HepG2 (cell line): ENCODE data around the gene SGTB. TPM values are rescaled to one million over a fixed set of nuclear protein-coding genes. Genes with fewer than 3 reads are reported as not detected.

Experiments used
- ATAD3A ChIP-seq: sonication (generic); formaldehyde crosslinking; IDR thresholded peaks from 2 replicates; pipeline ENCODE4 v1.4.0; 2020; ENCODE audit warnings: missing genetic modification reagents
- ATF7 ChIP-seq, 2 experiments: fragments of 450-650 bp in 1 of 2; sonication (generic) in 1 of 2; formaldehyde crosslinking in 1 of 2; IDR thresholded peaks; 2 replicates each; pipeline versions ENCODE4 v1.4.0 to v1.6.1; 2016 to 2020; ENCODE audit warnings: antibody characterized with exemption in 1 of 2, mild to moderate bottlenecking in 1 of 2, missing genetic modification reagents in 1 of 2
- ATM ChIP-seq: fragments of 450-650 bp; IDR thresholded peaks from 2 replicates; pipeline ENCODE4 v1.7.1; 2017; ENCODE audit warnings: mild to moderate bottlenecking, borderline replicate concordance
- FOXC1 ChIP-seq: sonication (generic); formaldehyde crosslinking; IDR thresholded peaks from 2 replicates; pipeline ENCODE4 v1.8.0; 2022; ENCODE audit warnings: mild to moderate bottlenecking, missing genetic modification reagents, borderline replicate concordance
- IKZF5 ChIP-seq: IDR thresholded peaks from 2 replicates; pipeline ENCODE4 v1.6.1; 2018; ENCODE audit warnings: missing genetic modification reagents, mild to moderate bottlenecking, missing compliant biosample characterization
- KDM2A ChIP-seq: sonication (generic); formaldehyde crosslinking; IDR thresholded peaks from 2 replicates; pipeline ENCODE4 v1.4.0; 2020; ENCODE audit warnings: low read depth, missing genetic modification reagents, borderline replicate concordance
- MED13 ChIP-seq: sonication (generic); formaldehyde crosslinking; IDR thresholded peaks from 2 replicates; pipeline ENCODE4 v1.5.0; 2020; ENCODE audit warnings: missing genetic modification reagents
- REXO4 ChIP-seq: sonication (generic); formaldehyde crosslinking; IDR thresholded peaks from 2 replicates; pipeline ENCODE4 v1.8.0; 2022; ENCODE audit warnings: missing genetic modification reagents, mild to moderate bottlenecking, borderline replicate concordance
- ZNF17 ChIP-seq: sonication (generic); formaldehyde crosslinking; IDR thresholded peaks from 2 replicates; pipeline ENCODE4 v1.5.0; 2020; ENCODE audit warnings: mild to moderate bottlenecking, missing genetic modification reagents
- ZNF256 ChIP-seq: sonication (generic); formaldehyde crosslinking; conservative IDR thresholded peaks from 2 replicates; pipeline ENCODE4 v1.4.0; 2020; ENCODE audit warnings: missing genetic modification reagents
- ZNF317 ChIP-seq: sonication (generic); formaldehyde crosslinking; IDR thresholded peaks from 2 replicates; pipeline ENCODE4 v1.5.0; 2020; ENCODE audit warnings: mild to moderate bottlenecking, missing genetic modification reagents
- ZNF383 ChIP-seq: sonication (generic); formaldehyde crosslinking; IDR thresholded peaks from 2 replicates; pipeline ENCODE4 v1.4.0; 2020; ENCODE audit warnings: missing genetic modification reagents, mild to moderate bottlenecking, borderline replicate concordance
- ZNF407 ChIP-seq: sonication (generic); formaldehyde crosslinking; IDR thresholded peaks from one replicate; pipeline ENCODE4 v1.5.1; 2020; ENCODE audit warnings: mild to moderate bottlenecking, missing genetic modification reagents; ENCODE audit errors: not compliant biosample characterization
- ZNF589 ChIP-seq: sonication (generic); formaldehyde crosslinking; conservative IDR thresholded peaks from 2 replicates; pipeline ENCODE4 v1.8.0; 2022; ENCODE audit warnings: mild to moderate bottlenecking, moderate library complexity, missing genetic modification reagents
- ZNF7 ChIP-seq: IDR thresholded peaks from 2 replicates; pipeline ENCODE4 v1.6.1; 2016; ENCODE audit warnings: missing biosample characterization, missing genetic modification reagents
- ZNF766 ChIP-seq: sonication (generic); formaldehyde crosslinking; IDR thresholded peaks from 2 replicates; pipeline ENCODE4 v1.5.0; 2020; ENCODE audit warnings: missing genetic modification reagents, borderline replicate concordance
- polyA plus RNA-seq, 8 experiments: library from polyadenylated mRNA; depleted of rRNA in 3 of 8; stranded (reverse) in 7 of 8; unstranded in 1 of 8; fragments of >200 nt; fragmentation: Illumina TruSeq in 4 of 8; extraction: Trizol in 4 of 8; gene quantifications; 2 replicates each; pipeline versions ENCODE4 v1.2.1 to v1.2.3, GENCODE V29; 2011 to 2016; ENCODE audit warnings: low read depth in 4 of 8, missing spikeins in 1 of 8, mixed read lengths in 1 of 8; ENCODE audit not compliant: insufficient read depth in 1 of 8
- total RNA-seq, 5 experiments: library from RNA; depleted of rRNA; stranded (reverse); fragments of >200 nt; fragmentation: Illumina TruSeq; extraction: Trizol; gene quantifications; 2 replicates each; pipeline ENCODE4 v1.2.3, GENCODE V29; 2016; ENCODE audit warnings: low read depth in 1 of 5
- TF ChIP-seq, protein P1 (sequence below): sonication (generic); formaldehyde crosslinking; IDR thresholded peaks from 2 replicates; pipeline ENCODE4 v1.4.0; 2020; ENCODE audit warnings: mild to moderate bottlenecking, missing genetic modification reagents
- TF ChIP-seq, protein P2 (sequence below): sonication (generic); formaldehyde crosslinking; IDR thresholded peaks from 2 replicates; pipeline ENCODE4 v1.5.0; 2020; ENCODE audit warnings: missing genetic modification reagents, mild to moderate bottlenecking, borderline replicate concordance

Gene SGTB
- total and polyA plus RNA-seq, 2 of the 13 experiments (the other 11 are each of a cell fraction or from before 2014, with no cell fraction given) = 5.2 to 11.2 TPM

DNA sequence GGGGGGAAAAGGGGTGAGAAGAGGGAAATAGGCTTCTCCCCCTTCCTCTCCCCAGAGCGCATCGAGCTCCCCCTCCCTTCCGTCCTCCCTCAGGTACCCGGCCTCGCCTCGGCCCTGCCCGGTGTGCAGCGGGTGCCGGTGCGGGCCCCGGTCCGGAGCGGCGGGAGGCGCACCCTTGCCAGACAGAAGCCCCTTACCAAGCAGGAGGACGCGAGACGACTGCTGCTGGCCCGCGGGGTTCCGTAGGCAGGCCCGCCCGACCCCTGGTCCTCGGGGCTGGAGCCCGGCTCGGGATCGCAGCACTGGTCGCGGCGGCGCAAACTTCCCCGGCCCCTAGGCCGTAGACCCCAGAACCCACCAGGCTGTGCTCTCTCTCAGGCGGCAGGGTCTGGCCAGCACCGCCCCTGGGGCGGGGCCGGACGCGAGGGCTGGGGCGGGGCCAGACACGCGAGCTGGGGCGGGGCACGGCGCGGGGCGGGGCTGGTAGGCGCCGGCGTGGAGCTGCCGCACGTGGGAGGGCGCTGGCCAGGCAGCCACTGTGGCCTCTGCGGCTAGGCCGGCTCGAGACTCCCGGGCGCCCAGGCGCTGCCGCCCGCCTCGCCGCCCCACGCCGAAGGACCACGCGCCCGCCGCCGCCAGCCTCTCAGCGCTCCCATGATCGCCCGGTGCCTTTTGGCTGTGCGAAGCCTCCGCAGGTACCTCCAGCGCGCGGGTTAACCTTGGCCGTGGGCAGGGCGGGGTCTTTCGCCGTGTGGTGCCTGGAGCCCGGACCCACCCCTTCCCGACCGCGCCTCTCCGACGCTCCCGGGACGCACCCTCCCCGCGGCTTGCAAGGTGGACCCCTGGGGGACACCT, at the start of gene SGTB, which contains the start of gene NLN (continued):
- TF ChIP-seq ATF7 (IDR thresholded peaks at IDR 0.05) (no peak), ATF7 (CRISPR knock-in tag; IDR thresholded peaks at IDR 0.05) (no peak), FOXC1 (peak; percentile 68; the same call in 1 of the 2 replicates), ZNF317 (no peak), ZNF383 (CRISPR knock-in tag) (no peak), REXO4 (CRISPR knock-in tag) (0 out of 2 replicates have a peak, but pooled peaks have one; percentile 43), ZNF766 (CRISPR knock-in tag) (peak; percentile 49; the same call in 1 of the 2 replicates), ATM (no peak), ZNF17 (CRISPR knock-in tag) (no peak), IKZF5 (CRISPR knock-in tag) (0 out of 2 replicates have a peak, but pooled peaks have one; percentile 6), KDM2A (CRISPR knock-in tag) (no peak; the same call in none of the 2 replicates), ZNF589 (CRISPR knock-in tag) (0 out of 2 replicates have a peak, but pooled peaks have one; percentile 18), ZNF407 (CRISPR knock-in tag) (no peak), ZNF256 (CRISPR knock-in tag) (no peak), MED13 (CRISPR knock-in tag) (no peak), ATAD3A (CRISPR knock-in tag) (no peak), ZNF7 (CRISPR knock-in tag) (no peak)
- TF ChIP-seq, protein P1, sequence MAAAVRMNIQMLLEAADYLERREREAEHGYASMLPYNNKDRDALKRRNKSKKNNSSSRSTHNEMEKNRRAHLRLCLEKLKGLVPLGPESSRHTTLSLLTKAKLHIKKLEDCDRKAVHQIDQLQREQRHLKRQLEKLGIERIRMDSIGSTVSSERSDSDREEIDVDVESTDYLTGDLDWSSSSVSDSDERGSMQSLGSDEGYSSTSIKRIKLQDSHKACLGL (CRISPR knock-in tag) = peak; percentile 22
- TF ChIP-seq, protein P2, sequence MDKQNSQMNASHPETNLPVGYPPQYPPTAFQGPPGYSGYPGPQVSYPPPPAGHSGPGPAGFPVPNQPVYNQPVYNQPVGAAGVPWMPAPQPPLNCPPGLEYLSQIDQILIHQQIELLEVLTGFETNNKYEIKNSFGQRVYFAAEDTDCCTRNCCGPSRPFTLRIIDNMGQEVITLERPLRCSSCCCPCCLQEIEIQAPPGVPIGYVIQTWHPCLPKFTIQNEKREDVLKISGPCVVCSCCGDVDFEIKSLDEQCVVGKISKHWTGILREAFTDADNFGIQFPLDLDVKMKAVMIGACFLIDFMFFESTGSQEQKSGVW (CRISPR knock-in tag) = no peak
